ENCODE data around the gene EGLN1.
"Not testable (repeated sequence)": the region's sequence is repeated elsewhere in the genome, so short reads cannot be mapped to it uniquely, and the experiment has no call there.

EGLN1 gene

GRCh38 chr1:231421971-231422797, at the start of gene EGLN1:
EGLN1 (minus strand) TSS chr1:231422287; CDS start chr1:231421888, 399 bp downstream.
- DNase-seq, result peak; percentile 80 to 83

- not testable (repeated sequence) for DNase-seq
Measured at GRCh38 chr1:231471500-231471899, 49.4 kb upstream of the EGLN1 start.

GRCh38 chr1:231471027-231471426, 48.9 kb upstream of the EGLN1 start:
- not testable (repeated sequence) for DNase-seq

GRCh38 chr1:231467986-231468385, 45.9 kb upstream of the EGLN1 start:
- DNase-seq, result no peak

DNA sequence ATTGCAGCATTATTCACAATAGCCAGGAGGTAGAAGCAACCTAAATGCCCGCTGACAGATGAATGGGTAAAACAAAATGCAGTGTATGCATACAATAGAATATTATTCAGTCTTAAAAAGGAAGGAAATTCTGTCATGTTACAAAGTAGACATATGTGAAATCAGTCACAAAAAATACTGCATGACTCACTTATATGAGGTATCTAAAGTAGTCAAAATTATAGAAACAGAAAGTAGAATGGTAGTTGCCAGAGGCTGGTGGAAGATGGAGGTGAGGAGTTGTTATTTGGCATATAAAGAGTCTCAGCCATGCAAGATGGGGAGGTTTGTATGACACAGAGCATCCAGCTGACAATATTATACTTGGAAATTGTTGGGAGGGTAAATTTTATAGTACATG, 43.0 kb upstream of the EGLN1 start:
- no peak for DNase-seq

- no peak for DNase-seq
Measured at GRCh38 chr1:231463541-231463940, 41.5 kb upstream of the EGLN1 start.

- peak; percentile 31 to 57 for DNase-seq
Measured at GRCh38 chr1:231460614-231461013, 38.5 kb upstream of the EGLN1 start.

DNA sequence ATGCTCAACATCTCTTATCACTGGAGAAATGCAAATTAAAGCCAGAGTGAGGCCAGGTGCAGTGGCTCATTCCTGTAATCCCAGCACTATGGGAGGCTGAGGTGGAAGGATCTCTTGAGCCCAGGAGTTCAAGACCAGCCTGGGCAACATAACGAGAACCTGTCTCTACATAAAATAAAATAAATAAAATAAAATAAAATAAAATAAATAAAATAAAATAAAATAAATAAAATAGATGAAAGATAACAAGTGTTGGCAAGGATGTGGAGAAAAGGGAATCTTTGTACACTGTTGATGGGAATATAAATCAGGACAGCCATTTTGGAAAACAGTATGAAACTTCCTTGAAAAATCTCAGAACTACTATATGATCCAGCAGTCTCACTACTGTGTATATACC, 37.4 kb upstream of the EGLN1 start:
- not testable (repeated sequence) for DNase-seq

GRCh38 chr1:231457956-231458355, 35.9 kb upstream of the EGLN1 start:
- not testable (repeated sequence) for DNase-seq

DNA sequence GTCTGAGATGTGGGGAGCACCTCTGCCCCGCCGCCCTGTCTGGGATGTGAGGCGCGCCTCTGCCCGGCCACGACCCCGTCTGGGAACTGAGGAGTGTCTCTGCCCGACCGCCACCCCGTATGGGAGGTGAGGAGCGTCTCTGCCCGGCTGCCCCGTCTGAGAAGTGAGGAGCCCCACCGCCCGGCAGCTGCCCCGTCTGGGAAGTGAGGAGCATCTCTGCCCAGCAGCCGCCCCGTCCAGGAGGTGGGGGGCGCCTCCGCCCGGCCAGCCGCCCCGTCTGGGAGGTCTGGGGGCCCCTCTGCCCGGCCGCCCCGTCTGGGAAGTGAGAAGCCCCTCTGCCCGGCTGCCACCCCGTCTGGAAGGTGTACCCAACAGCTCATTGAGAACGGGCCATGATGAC, 32.0 kb upstream of the EGLN1 start:
- DNase-seq, result not testable (repeated sequence)

GRCh38 chr1:231446138-231446537, 24.1 kb upstream of the EGLN1 start:
- no peak for DNase-seq

DNA sequence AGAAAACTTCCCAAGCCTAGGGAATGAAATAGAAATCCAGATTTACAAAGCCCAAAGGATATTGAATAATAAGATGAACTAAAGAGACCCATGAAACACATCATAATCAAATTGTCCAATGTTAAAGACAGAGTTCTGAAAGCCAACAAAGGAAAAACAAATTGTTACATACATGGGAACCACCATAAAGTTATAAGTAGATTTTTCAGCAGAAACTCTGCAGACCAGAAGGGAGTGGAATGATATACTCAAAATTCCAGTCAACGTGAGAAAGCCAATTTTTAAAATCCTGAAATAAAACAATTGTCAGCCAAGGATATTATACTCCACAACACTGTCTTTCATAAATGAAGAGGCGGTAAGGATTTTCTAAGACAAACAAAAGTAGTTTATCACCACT, 22.0 kb upstream of the EGLN1 start:
- no peak for DNase-seq

DNA sequence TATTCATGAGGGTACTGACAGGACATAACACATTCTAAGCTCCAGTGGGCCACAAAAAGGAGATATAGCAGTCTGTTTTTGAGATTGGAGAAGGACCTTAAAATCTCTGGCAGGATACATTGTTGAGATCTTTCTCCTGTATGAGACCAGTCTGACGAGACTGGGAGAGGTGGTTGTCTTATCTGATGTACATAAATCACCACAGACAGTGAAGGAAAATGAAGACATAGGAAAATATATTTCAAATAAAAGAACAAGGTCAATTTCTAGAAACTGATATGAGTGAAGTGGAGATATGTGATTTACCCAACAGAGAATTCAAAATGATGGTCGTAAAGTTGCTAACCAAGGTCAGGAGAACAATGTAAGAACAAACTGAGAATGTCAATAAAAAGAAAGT, 21.3 kb upstream of the EGLN1 start:
- no peak for DNase-seq

GRCh38 chr1:231442735-231443134, 20.6 kb upstream of the EGLN1 start:
- DNase-seq, result no peak

- no peak for DNase-seq
Measured at GRCh38 chr1:231432996-231433395, 10.9 kb upstream of the EGLN1 start.

- no peak for DNase-seq
Measured at GRCh38 chr1:231431665-231432415, 9.8 kb upstream of the EGLN1 start.

- DNase-seq, result not testable (repeated sequence)
Measured at GRCh38 chr1:231430678-231431352, 8.7 kb upstream of the EGLN1 start.

GRCh38 chr1:231428377-231428776, 6.3 kb upstream of the EGLN1 start:
- no peak for DNase-seq

DNA sequence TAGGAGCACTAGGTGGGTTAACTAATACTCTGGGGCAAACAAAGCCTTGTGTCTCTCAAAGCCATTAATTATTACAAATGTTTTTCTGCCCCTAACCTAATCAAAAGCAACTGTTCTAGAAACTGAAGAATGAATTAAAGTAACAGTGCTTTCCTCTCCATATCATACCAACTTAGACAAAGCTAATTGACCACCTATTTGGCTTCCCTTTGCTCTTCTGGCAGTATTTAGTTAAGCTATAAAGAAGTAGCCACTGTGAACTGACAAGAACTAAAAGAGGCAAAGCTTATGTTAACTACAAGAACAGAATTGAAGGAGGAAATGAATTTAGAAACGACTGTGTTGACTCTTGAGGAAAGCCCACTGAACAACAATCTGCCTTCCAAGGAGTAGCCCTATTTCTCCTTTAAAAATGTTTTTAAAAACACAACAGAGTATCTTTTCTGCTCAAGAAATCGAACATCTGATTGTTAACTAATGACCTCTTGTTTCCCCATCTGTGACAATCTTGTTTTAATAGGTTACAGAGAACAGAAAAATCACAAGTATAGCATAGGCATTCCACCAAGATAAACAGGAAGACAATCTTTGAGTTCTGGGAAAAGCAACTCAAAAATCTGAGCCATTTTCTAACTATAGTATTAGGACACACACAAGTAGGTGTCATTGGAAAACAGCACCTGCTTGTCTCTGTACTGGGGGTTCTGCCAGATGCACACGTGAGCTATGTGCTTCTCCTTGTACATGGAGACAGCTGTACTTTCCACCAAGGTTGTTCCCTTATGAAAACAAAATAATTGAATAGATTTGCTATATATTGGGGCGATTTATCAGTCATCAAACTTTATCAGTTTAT, 3.1 kb upstream of the EGLN1 start:
- no peak for DNase-seq

DNA sequence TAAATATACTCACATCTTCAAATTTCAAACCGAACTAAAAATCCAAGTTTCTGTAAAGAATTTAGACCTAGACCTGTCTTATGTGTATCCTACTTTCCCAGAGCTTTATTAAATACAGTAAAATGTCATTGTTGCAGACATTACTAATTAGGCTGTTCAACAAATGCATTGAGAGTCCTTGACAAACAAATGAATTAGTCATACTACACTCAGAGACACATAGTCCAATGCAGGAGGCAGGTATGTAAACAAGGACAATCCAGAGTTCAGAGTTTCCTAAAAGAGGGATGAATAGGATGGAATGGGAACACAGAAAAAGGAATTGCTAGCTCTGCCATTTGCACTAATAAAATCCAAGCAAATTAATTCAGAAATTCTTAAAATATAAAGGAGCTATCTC, 1.6 kb upstream of the EGLN1 start:
- no peak for DNase-seq

DNA sequence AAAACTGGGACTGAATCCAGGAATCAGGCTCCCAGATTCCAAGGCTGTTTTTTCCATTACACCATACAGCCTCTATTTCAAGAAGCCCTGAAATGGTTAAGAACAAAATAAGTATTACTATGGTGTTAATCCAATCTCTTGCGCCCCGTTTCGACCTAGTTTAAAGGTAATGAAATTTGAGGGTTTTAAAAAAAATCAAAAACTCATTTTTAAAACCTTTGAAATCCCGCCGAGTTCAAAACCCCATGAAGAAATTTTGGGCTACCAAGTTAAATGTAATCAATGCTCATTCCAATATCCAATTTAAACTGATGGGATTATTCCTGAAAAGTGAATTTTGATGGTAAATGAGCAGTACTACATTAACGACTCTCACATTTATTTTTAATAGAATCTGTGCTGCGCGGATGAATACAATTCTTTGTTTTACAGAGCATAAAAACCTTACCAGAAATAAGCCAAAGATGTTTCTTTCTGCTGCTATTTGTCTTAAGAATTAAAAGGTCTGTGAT, 767 bp upstream of the EGLN1 start:
- no peak for DNase-seq

DNA sequence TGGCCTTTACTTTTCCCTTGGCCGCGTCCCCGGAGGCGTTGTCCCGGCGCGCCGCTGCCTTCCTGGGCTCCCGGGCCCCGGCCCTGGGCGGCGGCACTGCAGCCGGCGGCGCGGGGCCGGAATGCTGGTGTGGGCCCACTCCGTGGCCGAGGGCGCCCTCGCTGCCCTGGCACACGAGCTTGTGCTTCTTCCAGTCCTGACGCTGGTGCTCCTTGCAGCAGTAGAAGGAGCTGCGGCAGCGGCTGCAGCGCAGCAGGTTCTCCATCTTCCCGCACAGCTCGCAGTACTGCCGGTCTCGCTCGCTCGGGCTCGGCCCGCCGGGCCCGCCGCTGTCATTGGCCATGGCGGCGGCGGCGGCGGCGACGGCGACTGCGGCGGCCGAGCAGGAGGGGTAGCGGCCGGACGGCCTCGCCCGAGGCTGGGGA, 529 bp downstream of the EGLN1 start:
- peak; percentile 42 to 43 for DNase-seq

Data from activated CD4-positive, alpha-beta T cell treated with anti-CD3 and anti-CD28 coated beads, Interleukin-2, amount 50 U/mL, for 48 hours (primary cell).